HepG2 (cell line): ENCODE results near the gene CDK3. TPM values are rescaled to one million over a fixed set of nuclear protein-coding genes. Genes with fewer than 3 reads are reported as not detected.

ENCODE experiments used
- ERF ChIP-seq: IDR thresholded peaks from 2 replicates; pipeline ENCODE4 v1.6.1; 2018; ENCODE audit warnings: missing biosample characterization, missing genetic modification reagents
- GFI1 ChIP-seq: sonication (generic); formaldehyde crosslinking; IDR thresholded peaks from 2 replicates; pipeline ENCODE4 v1.5.0; 2020; ENCODE audit warnings: missing genetic modification reagents, mild to moderate bottlenecking, borderline replicate concordance
- HDAC1 ChIP-seq: sonication (generic); formaldehyde crosslinking; IDR thresholded peaks from 2 replicates; pipeline ENCODE4 v1.5.1; 2020; ENCODE audit warnings: mild to moderate bottlenecking, missing genetic modification reagents
- KIAA2018 ChIP-seq: sonication (generic); formaldehyde crosslinking; IDR thresholded peaks from 2 replicates; pipeline ENCODE4 v1.5.0; 2020; ENCODE audit warnings: mild to moderate bottlenecking, missing genetic modification reagents, borderline replicate concordance
- KLF9 ChIP-seq: IDR thresholded peaks from 2 replicates; pipeline ENCODE4 v1.6.1; 2016; ENCODE audit warnings: low read depth
- MAFF ChIP-seq: IDR thresholded peaks from 2 replicates; pipeline ENCODE4 v1.6.1; 2011; ENCODE audit warnings: low read depth, low read length, improper control_type of control experiment
- MAFK ChIP-seq, 2 experiments: IDR thresholded peaks in 1 of 2; conservative IDR thresholded peaks in 1 of 2; 2 replicates each; pipeline ENCODE4 v1.6.1; 2011; ENCODE audit warnings: improper control_type of control experiment in 2 of 2, low read length in 2 of 2
- MATR3 ChIP-seq: sonication (generic); formaldehyde crosslinking; IDR thresholded peaks from 2 replicates; pipeline ENCODE4 v1.4.0; 2020; ENCODE audit warnings: missing genetic modification reagents
- MEIS1 ChIP-seq: sonication (generic); formaldehyde crosslinking; IDR thresholded peaks from 2 replicates; pipeline ENCODE4 v1.9.0; 2021; ENCODE audit warnings: mild to moderate bottlenecking, missing genetic modification reagents, moderate library complexity, borderline replicate concordance
- PHF21A ChIP-seq: sonication (generic); formaldehyde crosslinking; IDR thresholded peaks from 2 replicates; pipeline ENCODE4 v1.5.0; 2020; ENCODE audit warnings: mild to moderate bottlenecking, missing genetic modification reagents
- PHF5A ChIP-seq: IDR thresholded peaks from one replicate; pipeline ENCODE4 v1.6.1; 2018; ENCODE audit warnings: low read depth, missing genetic modification reagents; ENCODE audit not compliant: unreplicated experiment
- PLSCR1 ChIP-seq: sonication (generic); formaldehyde crosslinking; IDR thresholded peaks from 2 replicates; pipeline ENCODE4 v1.5.0; 2020; ENCODE audit warnings: missing genetic modification reagents, mild to moderate bottlenecking, borderline replicate concordance
- TFDP2 ChIP-seq: sonication (generic); formaldehyde crosslinking; IDR thresholded peaks from 2 replicates; pipeline ENCODE4 v1.4.0; 2020; ENCODE audit warnings: missing genetic modification reagents
- TP53 ChIP-seq: sonication (generic); formaldehyde crosslinking; conservative IDR thresholded peaks from 2 replicates; pipeline ENCODE4 v1.4.0; 2020; ENCODE audit warnings: missing genetic modification reagents
- ZBTB1 ChIP-seq: sonication (generic); formaldehyde crosslinking; IDR thresholded peaks from 2 replicates; pipeline ENCODE4 v1.4.0; 2020; ENCODE audit warnings: missing genetic modification reagents, borderline replicate concordance
- ZNF75D ChIP-seq: sonication (generic); formaldehyde crosslinking; IDR thresholded peaks from 2 replicates; pipeline ENCODE4 v1.8.1; 2023; ENCODE audit warnings: missing genetic modification reagents, mild to moderate bottlenecking, borderline replicate concordance
- ZSCAN30 ChIP-seq: sonication (generic); formaldehyde crosslinking; IDR thresholded peaks from 2 replicates; pipeline ENCODE4 v1.5.0; 2020; ENCODE audit warnings: mild to moderate bottlenecking, missing genetic modification reagents
- polyA plus RNA-seq, 8 experiments: library from polyadenylated mRNA; depleted of rRNA in 3 of 8; stranded (reverse) in 7 of 8; unstranded in 1 of 8; fragments of >200 nt; fragmentation: Illumina TruSeq in 4 of 8; extraction: Trizol in 4 of 8; gene quantifications; 2 replicates each; pipeline versions ENCODE4 v1.2.1 to v1.2.3, GENCODE V29; 2011 to 2016; ENCODE audit warnings: low read depth in 4 of 8, missing spikeins in 1 of 8, mixed read lengths in 1 of 8; ENCODE audit not compliant: insufficient read depth in 1 of 8
- total RNA-seq, 5 experiments: library from RNA; depleted of rRNA; stranded (reverse); fragments of >200 nt; fragmentation: Illumina TruSeq; extraction: Trizol; gene quantifications; 2 replicates each; pipeline ENCODE4 v1.2.3, GENCODE V29; 2016; ENCODE audit warnings: low read depth in 1 of 5
- TF ChIP-seq, protein P1 (sequence below): sonication (generic); formaldehyde crosslinking; IDR thresholded peaks from 2 replicates; pipeline ENCODE4 v1.9.0; 2022; ENCODE audit warnings: missing genetic modification reagents, mild to moderate bottlenecking, borderline replicate concordance

The CDK3 gene
- total and polyA plus RNA-seq, 2 of the 13 experiments (the other 11 are each of a cell fraction or from before 2014, with no cell fraction given): 5.8 to 11.4 TPM

DNA sequence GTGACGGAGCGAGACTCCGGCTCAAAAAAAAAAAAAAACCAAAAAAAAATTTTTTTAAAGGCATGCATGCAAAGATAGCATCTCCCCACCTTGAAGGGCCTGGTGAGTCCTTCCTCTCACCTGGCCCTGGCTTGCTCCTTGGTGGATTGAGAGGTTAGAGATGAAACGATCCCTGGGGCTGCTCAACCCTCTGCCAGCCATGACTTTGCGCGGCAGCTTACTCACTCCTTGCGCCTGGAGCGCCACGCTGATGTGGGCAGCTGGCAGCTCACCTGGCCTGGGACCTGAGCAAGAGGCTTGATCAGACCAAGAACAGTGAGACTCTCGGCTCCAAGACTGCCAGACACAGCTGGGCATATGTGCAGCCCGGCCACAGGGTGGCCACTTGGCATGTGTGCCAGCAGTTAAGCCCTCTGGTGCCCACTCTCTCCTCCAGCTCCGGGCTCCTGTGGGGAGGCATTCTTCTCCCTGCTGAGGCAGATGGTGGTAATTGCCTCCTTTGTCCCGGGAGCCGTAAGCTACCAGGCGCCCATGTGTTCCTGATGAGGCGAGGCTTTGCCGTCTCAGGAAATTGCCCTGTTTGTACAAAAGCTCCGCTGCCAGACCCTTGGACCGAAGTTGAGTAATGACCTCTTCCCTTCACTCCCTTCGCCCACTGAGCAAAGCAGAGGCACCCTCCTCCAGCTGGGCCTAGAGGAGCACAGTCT, 31.6 kb downstream of the CDK3 start (continued):
- TF ChIP-seq, protein P1, sequence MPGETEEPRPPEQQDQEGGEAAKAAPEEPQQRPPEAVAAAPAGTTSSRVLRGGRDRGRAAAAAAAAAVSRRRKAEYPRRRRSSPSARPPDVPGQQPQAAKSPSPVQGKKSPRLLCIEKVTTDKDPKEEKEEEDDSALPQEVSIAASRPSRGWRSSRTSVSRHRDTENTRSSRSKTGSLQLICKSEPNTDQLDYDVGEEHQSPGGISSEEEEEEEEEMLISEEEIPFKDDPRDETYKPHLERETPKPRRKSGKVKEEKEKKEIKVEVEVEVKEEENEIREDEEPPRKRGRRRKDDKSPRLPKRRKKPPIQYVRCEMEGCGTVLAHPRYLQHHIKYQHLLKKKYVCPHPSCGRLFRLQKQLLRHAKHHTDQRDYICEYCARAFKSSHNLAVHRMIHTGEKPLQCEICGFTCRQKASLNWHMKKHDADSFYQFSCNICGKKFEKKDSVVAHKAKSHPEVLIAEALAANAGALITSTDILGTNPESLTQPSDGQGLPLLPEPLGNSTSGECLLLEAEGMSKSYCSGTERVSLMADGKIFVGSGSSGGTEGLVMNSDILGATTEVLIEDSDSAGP (CRISPR knock-in tag): peak; percentile 84
- TF ChIP-seq KIAA2018 (CRISPR knock-in tag) (no peak), ZBTB1 (CRISPR knock-in tag) (no peak), ZNF75D (CRISPR knock-in tag) (no peak), ERF (peak; percentile 82), ZSCAN30 (no peak), PLSCR1 (no peak), TFDP2 (CRISPR knock-in tag) (peak; percentile 66; the same call in 1 of the 2 replicates), MATR3 (CRISPR knock-in tag) (no peak), PHF21A (CRISPR knock-in tag) (peak; percentile 70; the same call in 1 of the 2 replicates), HDAC1 (CRISPR knock-in tag) (peak; percentile 74), MAFF (no peak), TP53 (CRISPR knock-in tag) (no peak), GFI1 (CRISPR knock-in tag) (no peak), MEIS1 (CRISPR knock-in tag) (0 out of 2 replicates have a peak, but pooled peaks have one; percentile 30), PHF5A (CRISPR knock-in tag) (no peak), MAFK (conservative IDR thresholded peaks at IDR 0.05 in 1 of 2, IDR thresholded peaks at IDR 0.05 in 1 of 2; ENCODE audit: low read length in 2 of 2) (no peak), KLF9 (CRISPR knock-in tag) (no peak)
